T-cell (primary cell): ENCODE results near the gene TPM1. TPM values are rescaled to one million over a fixed set of nuclear protein-coding genes. Genes with fewer than 3 reads are reported as not detected.
A peak's percentile ranks its signal among the peaks of the same experiment; 100 is the strongest.

Experiments
- ATAC-seq, 4 experiments: fragments of 200-7000 bp in 3 of 4; fragments of 150-1000 bp in 1 of 4; cut with Tn5 transposase; replicated peaks in 1 of 4; 1 replicate in 3 of 4; 2 replicates in 1 of 4; pipeline ENCODE4 v1.10.0; 2021; ENCODE audit warnings: moderate library complexity in 3 of 4, mild to moderate bottlenecking in 2 of 4, moderate number of reproducible peaks in 1 of 4
- CTCF ChIA-PET, 2 donors: fragments of 300-600 bp; sonication (Branson Sonifier 250); formaldehyde crosslinking; loops; one replicate each; lab custom pipeline; 2022; ENCODE audit warnings: antibody characterized with exemption in 2 of 2; lab: Charles Lee
- POLR2A ChIA-PET, 2 donors: fragments of 300-600 bp; sonication (Branson Sonifier 250); formaldehyde crosslinking; loops; one replicate each; lab custom pipeline; 2022; ENCODE audit warnings: antibody characterized with exemption in 2 of 2; lab: Charles Lee
- DNase-seq, 35 experiments: peaks; one replicate each; pipeline versions ENCODE4 v3.0.0 to v3.0.0-alpha.2; 2013 to 2023
- H3K27ac ChIP-seq: one replicate; pipeline ENCODE4 v1.5.1; 2013; ENCODE audit warnings: low read length
- H3K27me3 ChIP-seq, 2 experiments: replicated peaks in 1 of 2; 1 replicate in 1 of 2; 2 replicates in 1 of 2; pipeline versions ENCODE4 v1.6.1 to v1.7.0; 2013; ENCODE audit warnings: low read length in 1 of 2, mixed read lengths in 1 of 2; ENCODE audit not compliant: control insufficient read depth in 2 of 2, insufficient read depth in 2 of 2; ENCODE audit errors: extremely low read depth in 1 of 2
- H3K36me3 ChIP-seq, 2 donors: 1 replicate in 1 of 2; 2 replicates in 1 of 2; pipeline versions ENCODE4 v1.6.1 to v1.7.0; 2013; ENCODE audit warnings: low read length in 1 of 2; ENCODE audit not compliant: control insufficient read depth in 2 of 2, insufficient read depth in 1 of 2; ENCODE audit errors: extremely low read depth in 1 of 2
- H3K4me1 ChIP-seq, 2 experiments: 1 replicate in 1 of 2; 2 replicates in 1 of 2; pipeline versions ENCODE4 v1.6.1 to v1.7.0; 2013; ENCODE audit warnings: low read length in 2 of 2, mixed read lengths in 1 of 2; ENCODE audit not compliant: insufficient read depth in 2 of 2, control insufficient read depth in 1 of 2; ENCODE audit errors: extremely low read depth in 1 of 2
- H3K4me3 ChIP-seq, 2 donors: 1 replicate in 1 of 2; 2 replicates in 1 of 2; pipeline versions ENCODE4 v1.5.1 to v1.7.0; 2013; ENCODE audit warnings: mild to moderate bottlenecking in 2 of 2, low read length in 1 of 2, moderate library complexity in 1 of 2; ENCODE audit not compliant: control insufficient read depth in 1 of 2; ENCODE audit errors: extremely low read depth in 1 of 2
- H3K9me3 ChIP-seq: 2 replicates; pipeline ENCODE4 v1.7.0; 2013
- H3K27ac Mint-ChIP-seq, 2 donors: one replicate each; pipeline ENCODE4 v1.8.0; 2020 to 2021; ENCODE audit warnings: mild to moderate bottlenecking in 2 of 2, mixed read lengths in 2 of 2
- H3K27me3 Mint-ChIP-seq, 2 donors: one replicate each; pipeline ENCODE4 v1.8.0; 2021 to 2022; ENCODE audit warnings: mixed read lengths in 2 of 2
- H3K36me3 Mint-ChIP-seq: one replicate; pipeline ENCODE4 v1.8.0; 2021; ENCODE audit warnings: mixed read lengths
- H3K4me1 Mint-ChIP-seq, 3 donors: one replicate each; pipeline ENCODE4 v1.8.0; 2020 to 2022; ENCODE audit warnings: mixed read lengths in 3 of 3, mild to moderate bottlenecking in 1 of 3
- H3K4me3 Mint-ChIP-seq, 3 donors: one replicate each; pipeline ENCODE4 v1.8.0; 2020 to 2022; ENCODE audit warnings: mild to moderate bottlenecking in 3 of 3, mixed read lengths in 3 of 3, moderate library complexity in 3 of 3
- H3K9me3 Mint-ChIP-seq, 3 donors: one replicate each; pipeline ENCODE4 v1.8.0; 2020 to 2022; ENCODE audit warnings: mixed read lengths in 3 of 3
- WGBS: methylation state at CpG from one replicate; pipeline ENCODE4 v1.1.5; 2013; ENCODE audit warnings: missing lambda C conversion rate; ENCODE audit not compliant: insufficient coverage; 5-methylcytosine and 5-hydroxymethylcytosine counted together
- total RNA-seq, 35 experiments: library from RNA in 6 of 35; stranded (reverse) in 6 of 35; fragments of 120-200 nt in 1 of 35; gene quantifications; one replicate each; pipeline versions ENCODE4 v1.2.1 to v1.2.4 and lab custom pipeline; 2013 to 2026

Gene TPM1
- total RNA-seq, 5 donors from 2014 or later (not counting 1 experiment from before 2014, with no cell fraction given) = 12.1 to 27.0 (median 23.3) TPM

DNA sequence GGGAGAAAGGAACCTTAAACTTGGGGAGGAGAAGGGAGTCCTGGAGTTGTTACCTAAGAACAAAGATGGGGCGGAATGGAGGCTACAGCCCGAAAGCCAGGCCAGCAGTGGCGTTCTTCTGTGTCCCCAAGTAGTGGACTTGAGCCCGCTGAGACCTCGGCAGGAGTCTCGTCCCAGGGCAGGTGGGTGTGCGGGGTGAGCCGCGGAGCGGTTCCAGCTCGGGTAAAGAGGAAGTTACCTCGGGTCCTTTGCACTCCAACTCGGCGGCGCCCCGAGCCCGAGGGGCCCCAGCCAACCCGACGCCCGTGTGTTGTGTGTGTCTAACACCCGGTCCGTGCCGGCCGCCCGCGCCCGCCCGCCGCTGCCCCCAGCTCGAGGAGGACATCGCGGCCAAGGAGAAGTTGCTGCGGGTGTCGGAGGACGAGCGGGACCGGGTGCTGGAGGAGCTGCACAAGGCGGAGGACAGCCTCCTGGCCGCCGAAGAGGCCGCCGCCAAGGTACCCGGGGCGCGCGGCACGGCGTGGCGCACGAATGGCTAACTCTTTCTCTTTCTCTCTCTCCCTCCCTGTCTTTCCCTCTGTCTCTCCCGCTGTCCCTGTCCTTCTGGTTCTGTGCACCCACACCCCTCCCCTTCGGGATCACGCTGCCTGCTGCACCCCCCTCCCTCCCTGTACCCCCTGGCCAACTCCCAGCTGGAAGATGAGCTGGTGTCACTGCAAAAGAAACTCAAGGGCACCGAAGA is 959 bp downstream of the TPM1 start:
- peaks cover 56 to 76% of the 10 kb centered on the region in 2 donors for H3K27me3 Mint-ChIP-seq
- Histone ChIP-seq H3K4me1 (peaks cover 2 to 31% of the 10 kb centered on the region in 2 experiments), H3K27ac (no peak overlapping the region), H3K9me3 (no peaks in the 10 kb centered on the region), H3K4me3 (peak overlapping the region in 1 of 2 donors; percentile 29), H3K36me3 (no peaks in the 10 kb centered on the region), H3K27me3 (peaks cover 8 to 53% of the 10 kb centered on the region in 2 experiments)
- ATAC-seq (no peak), DNase-seq (peak in 7 of 35 experiments; percentile 5 to 22 (median 14))
- ChIA-PET POLR2A (no interaction called here), CTCF (no interaction called here)
- H3K4me1 Mint-ChIP-seq = peaks cover 6 to 24% (median 19%) of the 10 kb centered on the region in 3 donors
- H3K36me3 Mint-ChIP-seq = no peaks in the 10 kb centered on the region
- H3K9me3 Mint-ChIP-seq = no peaks in the 10 kb centered on the region
- H3K27ac Mint-ChIP-seq = no peak overlapping the region
- H3K4me3 Mint-ChIP-seq = peak overlapping the region; percentile 60 to 68 (median 64)
- WGBS = 5% methylated on average over 48 of the region's 54 CpGs

DNA sequence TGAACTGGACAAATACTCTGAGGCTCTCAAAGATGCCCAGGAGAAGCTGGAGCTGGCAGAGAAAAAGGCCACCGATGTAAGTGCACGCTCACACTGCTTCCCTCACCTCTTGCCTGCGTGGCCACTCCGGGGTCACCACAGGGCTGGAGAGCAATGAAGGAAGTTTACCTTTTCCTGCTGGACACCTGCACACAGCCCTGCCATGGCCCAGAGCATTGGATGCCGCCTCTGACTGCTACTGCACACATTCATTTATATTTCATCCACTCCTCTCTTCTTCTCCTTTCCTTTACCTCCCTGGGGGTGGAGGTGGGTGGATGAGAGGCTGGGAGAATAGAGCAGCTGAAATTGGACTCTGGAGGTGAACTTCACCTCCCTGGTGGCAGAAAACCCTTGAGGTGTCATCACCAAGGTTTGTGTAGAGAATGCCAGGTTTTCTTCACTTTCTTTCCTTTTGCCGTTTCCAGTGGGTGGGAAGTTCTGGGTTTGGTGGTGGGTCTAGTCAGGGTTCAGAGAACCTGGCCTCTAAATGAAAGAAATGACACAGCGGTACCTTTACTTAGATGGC is 1.6 kb downstream of the TPM1 start:
- ATAC-seq = no peak
- 50% methylated on average over 2 of the region's 7 CpGs for WGBS
- H3K27me3 ChIP-seq = peaks cover 8 to 53% of the 10 kb centered on the region in 2 experiments
- no peaks in the 10 kb centered on the region for H3K36me3 ChIP-seq
- no peaks in the 10 kb centered on the region for H3K36me3 Mint-ChIP-seq
- H3K27me3 Mint-ChIP-seq = peaks cover 56 to 70% of the 10 kb centered on the region in 2 donors
- H3K27ac ChIP-seq = no peak overlapping the region
- H3K9me3 Mint-ChIP-seq = no peaks in the 10 kb centered on the region
- H3K27ac Mint-ChIP-seq = no peak overlapping the region
- no peak for DNase-seq
- H3K9me3 ChIP-seq = no peaks in the 10 kb centered on the region
- H3K4me3 Mint-ChIP-seq = peak overlapping the region in 1 of 3 donors; percentile 60
- ChIA-PET CTCF (interaction anchor here in 1 of 2 donors (0.7 kb wide), 1 partner anchor 48 kb away, joined by 5 read pairs; no protein-coding TSS in a partner anchor), POLR2A (no interaction called here)
- peaks cover 10 to 29% (median 20%) of the 10 kb centered on the region in 3 donors for H3K4me1 Mint-ChIP-seq
- peaks cover 3 to 36% of the 10 kb centered on the region in 2 experiments for H3K4me1 ChIP-seq
- H3K4me3 ChIP-seq = no peak overlapping the region

DNA sequence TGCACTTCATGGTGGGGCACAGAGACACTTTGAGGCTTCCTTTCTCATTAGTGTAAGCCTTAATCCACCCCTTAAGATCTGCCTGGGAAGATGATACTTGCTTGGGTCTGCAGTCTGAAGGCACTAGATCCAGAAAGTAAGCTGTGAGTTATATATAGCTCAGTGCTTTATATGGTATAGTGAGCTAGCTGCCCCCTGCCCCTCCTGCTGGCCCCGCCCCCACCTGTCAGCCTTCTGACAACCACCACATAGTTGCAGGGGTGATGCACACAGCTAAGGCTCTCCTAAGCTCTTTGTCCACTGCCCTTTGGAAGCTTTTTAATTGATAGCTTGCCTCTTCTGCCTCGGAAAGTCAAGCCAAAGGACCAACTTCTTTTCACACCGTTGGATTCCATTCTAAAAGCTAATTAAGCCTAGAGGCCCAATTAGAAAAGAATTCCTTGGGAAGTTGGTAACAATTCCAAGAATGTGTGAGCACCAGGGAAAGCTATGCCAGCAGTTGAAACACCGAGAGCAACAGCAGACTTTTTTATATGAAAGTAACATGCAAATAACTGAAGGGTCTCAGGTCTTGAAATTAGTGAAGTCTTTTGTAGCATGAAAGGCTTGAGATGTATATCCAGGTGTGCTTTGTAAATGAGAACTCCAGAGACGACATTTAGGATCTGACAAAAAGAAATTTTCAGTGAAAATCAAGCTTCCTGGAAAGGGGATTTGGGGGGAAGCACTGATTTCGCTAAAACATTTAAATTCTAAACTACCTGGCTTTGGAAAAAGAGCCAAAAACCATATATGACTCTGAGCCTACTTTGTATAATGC is 2.3 kb downstream of the TPM1 start:
- Histone ChIP-seq H3K27me3 (peaks cover 8 to 47% of the 10 kb centered on the region in 2 experiments), H3K9me3 (no peaks in the 10 kb centered on the region), H3K4me3 (no peak overlapping the region), H3K36me3 (no peaks in the 10 kb centered on the region), H3K4me1 (peaks cover 4 to 37% of the 10 kb centered on the region in 2 experiments), H3K27ac (no peak overlapping the region)
- Mint-ChIP-seq H3K36me3 (no peaks in the 10 kb centered on the region), H3K4me1 (peaks cover 17 to 36% (median 27%) of the 10 kb centered on the region in 3 donors), H3K27me3 (peaks cover 52 to 65% of the 10 kb centered on the region in 2 donors), H3K9me3 (no peaks in the 10 kb centered on the region), H3K27ac (no peak overlapping the region), H3K4me3 (peak overlapping the region in 1 of 3 donors; percentile 60)
- POLR2A ChIA-PET = interaction anchor here in 1 of 2 donors (0.7 kb wide), 1 partner anchor 912 kb away, joined by 3 read pairs; no protein-coding TSS in a partner anchor
- CTCF ChIA-PET = interaction anchor here (0.7 to 1.3 kb wide), 3 partner anchors 47 to 358 kb away, joined by 3 to 5 read pairs (median 5); no protein-coding TSS in a partner anchor
- WGBS = no CpG with 5 or more reads among the region's 6 CpGs
- DNase-seq (no peak), ATAC-seq (no peak)

DNA sequence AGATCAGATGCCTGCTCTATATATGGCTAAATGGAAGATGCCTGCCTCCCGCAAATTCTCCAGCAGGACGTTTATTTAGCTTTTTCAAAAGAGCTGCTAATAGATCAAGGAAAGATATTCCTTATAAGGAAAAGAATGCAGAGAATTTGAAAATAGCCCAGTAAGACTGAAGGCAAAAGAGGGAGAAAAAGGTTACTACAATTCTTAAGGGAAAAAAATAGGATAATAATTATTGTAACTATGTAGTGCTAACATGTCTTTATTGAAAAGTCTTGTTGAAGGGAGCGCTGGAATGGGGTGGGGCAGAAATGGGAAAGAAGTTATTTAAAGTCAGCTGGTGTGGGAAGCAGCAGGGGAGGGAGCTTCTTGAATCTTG is 2.9 kb downstream of the TPM1 start:
- no peak overlapping the region for H3K4me3 ChIP-seq
- H3K4me1 ChIP-seq = peaks cover 5 to 37% of the 10 kb centered on the region in 2 experiments
- ChIA-PET POLR2A (no interaction called here), CTCF (interaction anchor here (0.8 to 1.3 kb wide), 2 partner anchors 49 to 357 kb away, joined by 3 to 5 read pairs; no protein-coding TSS in a partner anchor)
- H3K9me3 ChIP-seq = no peaks in the 10 kb centered on the region
- ATAC-seq (no peak), DNase-seq (no peak)
- 82% methylated on average over 1 of the region's 3 CpGs for WGBS
- Mint-ChIP-seq H3K27ac (no peak overlapping the region), H3K4me3 (no peak overlapping the region), H3K9me3 (no peaks in the 10 kb centered on the region), H3K36me3 (no peaks in the 10 kb centered on the region), H3K4me1 (peaks cover 23 to 40% (median 30%) of the 10 kb centered on the region in 3 donors), H3K27me3 (peaks cover 47 to 59% of the 10 kb centered on the region in 2 donors)
- H3K36me3 ChIP-seq = no peaks in the 10 kb centered on the region
- H3K27ac ChIP-seq = no peak overlapping the region
- H3K27me3 ChIP-seq = peaks cover 6 to 47% of the 10 kb centered on the region in 2 experiments

DNA sequence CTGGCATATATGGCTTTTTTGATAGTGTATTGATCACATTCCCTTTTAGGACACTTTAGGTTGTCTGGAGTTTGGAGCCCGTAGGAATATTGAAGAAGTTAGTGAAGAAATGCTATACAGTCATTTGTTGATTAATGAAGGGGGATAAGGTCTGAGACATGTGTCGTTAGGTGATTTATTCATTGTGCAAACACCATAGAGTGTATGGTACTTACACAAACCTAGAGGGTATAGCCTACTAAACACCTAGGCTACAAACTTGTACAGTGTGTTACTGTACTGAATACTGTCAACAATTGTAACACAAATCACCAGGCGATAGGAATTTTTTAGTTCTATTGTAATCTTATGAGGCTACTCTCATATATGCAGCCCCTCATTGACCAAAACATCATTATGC is 3.3 kb downstream of the TPM1 start:
- Mint-ChIP-seq H3K9me3 (no peaks in the 10 kb centered on the region), H3K27me3 (peaks cover 45 to 55% of the 10 kb centered on the region in 2 donors), H3K4me1 (peaks cover 24 to 42% (median 32%) of the 10 kb centered on the region in 3 donors), H3K27ac (no peak overlapping the region), H3K4me3 (no peak overlapping the region), H3K36me3 (no peaks in the 10 kb centered on the region)
- peaks cover 6 to 45% of the 10 kb centered on the region in 2 experiments for H3K27me3 ChIP-seq
- ATAC-seq (no peak), DNase-seq (no peak)
- H3K4me1 ChIP-seq = peaks cover 5 to 37% of the 10 kb centered on the region in 2 experiments
- POLR2A ChIA-PET = no interaction called here
- H3K27ac ChIP-seq = no peak overlapping the region
- H3K4me3 ChIP-seq = no peak overlapping the region
- WGBS = 100% methylated on average over 1 of the region's 3 CpGs
- no peaks in the 10 kb centered on the region for H3K36me3 ChIP-seq
- no peaks in the 10 kb centered on the region for H3K9me3 ChIP-seq
- CTCF ChIA-PET = interaction anchor here in 1 of 2 donors (1.3 kb wide), 1 partner anchor 357 kb away, joined by 5 read pairs; no protein-coding TSS in a partner anchor
